ENCODE measurements around the gene CD82.
"Not testable (repeated sequence)": the region's sequence is repeated elsewhere in the genome, so short reads cannot be mapped to it uniquely, and the experiment has no call there.

CD82 gene

GRCh38 chr11:44533921-44534711 is 31.3 kb upstream of the CD82 start:
- DNase-seq (ENCODE audit: extremely low read depth in 1 of 2, low read depth in 1 of 2): no peak

GRCh38 chr11:44535191-44535980 is 30.1 kb upstream of the CD82 start:
- DNase-seq (ENCODE audit: extremely low read depth in 1 of 2, low read depth in 1 of 2): no peak

- no peak for DNase-seq (ENCODE audit: extremely low read depth in 1 of 2, low read depth in 1 of 2)
Observed at GRCh38 chr11:44536788-44537516, 28.5 kb upstream of the CD82 start.

GRCh38 chr11:44537679-44538078 is 27.8 kb upstream of the CD82 start:
- no peak for DNase-seq (ENCODE audit: extremely low read depth in 1 of 2, low read depth in 1 of 2)

GRCh38 chr11:44538375-44539054 is 26.9 kb upstream of the CD82 start:
- peak; percentile 39 to 47 for DNase-seq (ENCODE audit: extremely low read depth in 1 of 2, low read depth in 1 of 2)

- no peak for DNase-seq (ENCODE audit: extremely low read depth in 1 of 2, low read depth in 1 of 2)
Observed at GRCh38 chr11:44539971-44540370, 25.5 kb upstream of the CD82 start.

GRCh38 chr11:44540667-44541066 is 24.8 kb upstream of the CD82 start:
- no peak for DNase-seq (ENCODE audit: extremely low read depth in 1 of 2, low read depth in 1 of 2)

GRCh38 chr11:44542372-44542771 is 23.1 kb upstream of the CD82 start:
- no peak for DNase-seq (ENCODE audit: extremely low read depth in 1 of 2, low read depth in 1 of 2)

GRCh38 chr11:44546984-44547383 is 18.5 kb upstream of the CD82 start:
- DNase-seq (ENCODE audit: extremely low read depth in 1 of 2, low read depth in 1 of 2): not testable (repeated sequence)

- not testable (repeated sequence) for DNase-seq (ENCODE audit: extremely low read depth in 1 of 2, low read depth in 1 of 2)
Observed at GRCh38 chr11:44547534-44547933, 17.9 kb upstream of the CD82 start.

GRCh38 chr11:44548032-44548695 is 17.3 kb upstream of the CD82 start:
- DNase-seq (ENCODE audit: extremely low read depth in 1 of 2, low read depth in 1 of 2): no peak

- not testable (repeated sequence) for DNase-seq (ENCODE audit: extremely low read depth in 1 of 2, low read depth in 1 of 2)
Observed at GRCh38 chr11:44548961-44549749, 16.3 kb upstream of the CD82 start.

- DNase-seq (ENCODE audit: extremely low read depth in 1 of 2, low read depth in 1 of 2): no peak
Observed at GRCh38 chr11:44550123-44550522, 15.3 kb upstream of the CD82 start.

GRCh38 chr11:44551456-44552139 is 13.9 kb upstream of the CD82 start:
- no peak for DNase-seq (ENCODE audit: extremely low read depth in 1 of 2, low read depth in 1 of 2)

- DNase-seq (ENCODE audit: extremely low read depth in 1 of 2, low read depth in 1 of 2): no peak
Observed at GRCh38 chr11:44555031-44555800, 10.2 kb upstream of the CD82 start.

GRCh38 chr11:44556735-44557409 is 8.6 kb upstream of the CD82 start:
- no peak for DNase-seq (ENCODE audit: extremely low read depth in 1 of 2, low read depth in 1 of 2)

GRCh38 chr11:44557464-44557863 is 8.0 kb upstream of the CD82 start:
- no peak for DNase-seq (ENCODE audit: extremely low read depth in 1 of 2, low read depth in 1 of 2)

Measured in stimulated activated CD8-positive, alpha-beta memory T cell treated with anti-CD3 and anti-CD28 coated beads, Interleukin-7, amount 100 ng/mL, for 48 hours (primary cell).